NOMO-1 (cell line): ENCODE data around the gene TLR5.

Source experiments
- DNase-seq, 2 experiments: peaks; one replicate each; lab custom pipeline; 2025; ENCODE audit not compliant: unreplicated experiment in 2 of 2; lab: John Stamatoyannopoulos, UW

Gene TLR5

GRCh38 chr1:223074445-223075300, 68.4 kb downstream of the TLR5 start:
- DNase-seq: no peak

- no peak for DNase-seq
Measured at GRCh38 chr1:223068900-223069665, 74.0 kb downstream of the TLR5 start.

GRCh38 chr1:223067914-223068313, 75.1 kb downstream of the TLR5 start:
- DNase-seq: no peak

GRCh38 chr1:223066415-223066814, 76.6 kb downstream of the TLR5 start:
- no peak for DNase-seq

GRCh38 chr1:223062177-223062576, 80.9 kb downstream of the TLR5 start:
- DNase-seq: no peak

- DNase-seq: no peak
Measured at GRCh38 chr1:223059526-223059925, 83.5 kb downstream of the TLR5 start.
